MCF 10A (cell line): ENCODE data around the gene ANKLE2. TPM values are rescaled to one million over a fixed set of nuclear protein-coding genes. Genes with fewer than 3 reads are reported as not detected.

ENCODE experiments used
- BruUV-seq: library from RNA; stranded (reverse); fragments of 400-500 nt; replicated peaks from 2 replicates; lab custom pipeline; 2021; lab: Mats Ljungman, UMichigan
- CTCF ChIA-PET: fragments of 300-600 bp; sonication (Branson Sonifier 250); formaldehyde crosslinking; extraction: SDS; loops from one replicate; lab custom pipeline; 2021; ENCODE audit warnings: antibody characterized with exemption, inconsistent platforms; lab: Yijun Ruan, JAX
- POLR2A ChIA-PET: fragments of 300-600, 350-650 bp; sonication (Branson Sonifier 250); formaldehyde crosslinking; extraction: SDS; loops from one replicate; lab custom pipeline; 2020; ENCODE audit warnings: antibody characterized with exemption, inconsistent platforms; lab: Yijun Ruan, JAX
- DNase-seq: peaks from one replicate; pipeline ENCODE4 v3.0.0-alpha.2; 2018; ENCODE audit not compliant: unreplicated experiment
- H3K27ac Mint-ChIP-seq: one replicate; pipeline ENCODE4 v1.8.0; 2022; ENCODE audit warnings: mild to moderate bottlenecking, low read depth, mixed read lengths; ENCODE audit not compliant: unreplicated experiment
- H3K27me3 Mint-ChIP-seq: one replicate; pipeline ENCODE4 v1.8.0; 2022; ENCODE audit warnings: mixed read lengths; ENCODE audit not compliant: insufficient read depth, unreplicated experiment
- H3K36me3 Mint-ChIP-seq: one replicate; pipeline ENCODE4 v1.8.0; 2022; ENCODE audit warnings: mild to moderate bottlenecking, moderate library complexity, mixed read lengths; ENCODE audit not compliant: insufficient read depth, unreplicated experiment
- H3K4me1 Mint-ChIP-seq: one replicate; pipeline ENCODE4 v1.8.0; 2022; ENCODE audit warnings: mixed read lengths; ENCODE audit not compliant: insufficient read depth, unreplicated experiment
- H3K4me3 Mint-ChIP-seq: one replicate; pipeline ENCODE4 v1.8.0; 2022; ENCODE audit warnings: mild to moderate bottlenecking, moderate library complexity, mixed read lengths; ENCODE audit not compliant: unreplicated experiment
- H3K9me3 Mint-ChIP-seq: one replicate; pipeline ENCODE4 v1.8.0; 2022; ENCODE audit warnings: mixed read lengths; ENCODE audit not compliant: unreplicated experiment
- CTCF ChIP-seq: fragments of 200-600 bp; IDR thresholded peaks from one replicate; pipeline ENCODE4 v1.8.0; 2022; ENCODE audit warnings: antibody characterized with exemption, mild to moderate bottlenecking; ENCODE audit not compliant: unreplicated experiment
- intact Hi-C: fragments of 100-400 bp; cut with micrococcal nuclease; formaldehyde crosslinking; loops from 2 replicates; pipeline ENCODE4 v1.14.1; 2022
- total RNA-seq: library from RNA; stranded (reverse); gene quantifications from 2 replicates; pipeline ENCODE4 v1.2.3, GENCODE V29; 2022

ANKLE2 gene
- total RNA-seq, 1 experiment from 2014 or later, result 142 TPM

GRCh38 chr12:132748319-132748718 lies 13.3 kb downstream of the ANKLE2 start:
- peaks cover 100% of the 10 kb centered on the region for H3K36me3 Mint-ChIP-seq
- no peak for TF ChIP-seq CTCF
- no peaks in the 10 kb centered on the region for H3K4me1 Mint-ChIP-seq
- ChIA-PET POLR2A (interaction anchor here (1.0 kb wide), 1 partner anchor 11 kb away, joined by 3 read pairs; no protein-coding TSS in a partner anchor), CTCF (interaction anchor here (1.0 kb wide), 1 partner anchor 58 kb away, joined by 3 read pairs; no protein-coding TSS in a partner anchor)
- H3K27me3 Mint-ChIP-seq, result no peaks in the 10 kb centered on the region
- intact Hi-C loops, result no loop called here
- DNase-seq, result no peak
- H3K9me3 Mint-ChIP-seq, result no peaks in the 10 kb centered on the region
- H3K27ac Mint-ChIP-seq, result no peak overlapping the region
- H3K4me3 Mint-ChIP-seq, result no peak overlapping the region
- no TSS peak for BruUV-seq

DNA sequence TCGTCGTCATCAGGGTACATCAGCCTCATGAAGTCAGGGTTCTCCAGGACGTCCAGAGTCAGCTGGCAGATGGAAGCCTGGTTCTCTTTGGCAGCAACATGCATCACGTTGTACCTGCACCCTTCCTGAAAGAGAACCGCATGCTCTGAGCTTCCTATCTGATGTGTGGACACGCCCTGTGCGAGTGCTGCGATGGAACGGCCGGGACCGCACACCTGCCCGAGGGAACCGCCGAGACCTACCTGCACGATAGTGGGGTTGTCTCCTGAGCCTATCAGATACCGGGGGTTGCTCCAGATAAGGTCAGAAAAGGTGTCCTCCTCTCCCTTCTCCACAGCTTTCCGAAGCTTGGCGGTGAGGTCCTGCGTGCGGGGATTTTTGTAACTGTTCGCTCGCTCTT lies 13.7 kb downstream of the ANKLE2 start:
- no peaks in the 10 kb centered on the region for H3K9me3 Mint-ChIP-seq
- no peak overlapping the region for H3K4me3 Mint-ChIP-seq
- peaks cover 100% of the 10 kb centered on the region for H3K36me3 Mint-ChIP-seq
- H3K27ac Mint-ChIP-seq, result no peak overlapping the region
- no peaks in the 10 kb centered on the region for H3K27me3 Mint-ChIP-seq
- CTCF ChIA-PET, result no interaction called here
- intact Hi-C loops, result no loop called here
- POLR2A ChIA-PET, result interaction anchor here (1.0 kb wide), 1 partner anchor 11 kb away, joined by 3 read pairs; no protein-coding TSS in a partner anchor
- DNase-seq, result no peak
- no peaks in the 10 kb centered on the region for H3K4me1 Mint-ChIP-seq
- no TSS peak for BruUV-seq
- TF ChIP-seq CTCF, result no peak

DNA sequence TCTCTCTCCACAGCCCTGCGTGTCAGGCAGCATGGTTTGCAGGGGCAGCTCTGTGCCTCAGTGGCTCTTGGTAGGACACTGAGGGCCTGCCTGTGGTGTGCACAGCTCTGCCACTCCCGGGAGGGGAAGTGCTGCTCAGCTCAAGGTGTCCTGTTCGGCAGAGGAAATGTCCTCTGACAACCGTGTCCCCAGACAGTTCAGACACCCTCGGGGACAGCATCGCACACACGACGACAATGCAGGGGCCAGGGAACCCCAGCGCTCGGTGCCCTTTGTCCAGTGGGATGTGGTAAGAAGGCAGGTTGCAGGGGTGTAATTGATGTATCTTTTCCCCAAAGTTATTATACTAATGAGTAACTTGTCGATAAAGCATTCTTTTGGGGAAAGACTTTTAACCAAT lies 14.2 kb downstream of the ANKLE2 start:
- intact Hi-C loops, result no loop called here
- BruUV-seq, result no TSS peak
- no peaks in the 10 kb centered on the region for H3K27me3 Mint-ChIP-seq
- H3K27ac Mint-ChIP-seq, result no peak overlapping the region
- H3K4me3 Mint-ChIP-seq, result no peak overlapping the region
- POLR2A ChIA-PET, result interaction anchor here (1.0 kb wide), 1 partner anchor 37 kb away, joined by 3 read pairs; the partner anchor contains the start of gene PGAM5
- peaks cover 100% of the 10 kb centered on the region for H3K36me3 Mint-ChIP-seq
- CTCF ChIA-PET, result no interaction called here
- no peaks in the 10 kb centered on the region for H3K9me3 Mint-ChIP-seq
- no peak for TF ChIP-seq CTCF
- no peaks in the 10 kb centered on the region for H3K4me1 Mint-ChIP-seq
- DNase-seq, result no peak

- H3K27ac Mint-ChIP-seq, result no peak overlapping the region
- ChIA-PET CTCF (no interaction called here), POLR2A (interaction anchor here (0.7 to 1.5 kb wide), 3 partner anchors 12 to 36 kb away, joined by 3 to 4 read pairs (median 3); partner anchors contain the start of gene PGAM5)
- BruUV-seq, result no TSS peak
- H3K9me3 Mint-ChIP-seq, result no peaks in the 10 kb centered on the region
- peaks cover 100% of the 10 kb centered on the region for H3K36me3 Mint-ChIP-seq
- intact Hi-C loops, result no loop called here
- no peaks in the 10 kb centered on the region for H3K4me1 Mint-ChIP-seq
- DNase-seq, result no peak
- no peak for TF ChIP-seq CTCF
- no peak overlapping the region for H3K4me3 Mint-ChIP-seq
- H3K27me3 Mint-ChIP-seq, result no peaks in the 10 kb centered on the region
Observed at GRCh38 chr12:132746613-132747012, 15.0 kb downstream of the ANKLE2 start.
